SU-DHL-6 (cell line): ENCODE measurements around the gene HSPA5.
"Not testable (repeated sequence)": the region's sequence is repeated elsewhere in the genome, so short reads cannot be mapped to it uniquely, and the experiment has no call there.

Source experiments
- H2AFZ ChIP-seq: fragments of 200-600 bp; sonication (generic); 2 replicates; pipeline ENCODE4 v1.6.1; 2014; ENCODE audit warnings: low read depth, mild to moderate bottlenecking, moderate library complexity, mixed read lengths, antibody characterized with exemption, low read length; ENCODE audit not compliant: severe bottlenecking
- H3F3A ChIP-seq: fragments of 200-600 bp; shearing (Covaris generic); 2 replicates; pipeline ENCODE4 v1.6.0; 2016; ENCODE audit warnings: antibody characterized with exemption, mild to moderate bottlenecking; ENCODE audit not compliant: insufficient read depth
- H3K27ac ChIP-seq: fragments of 200-600 bp; sonication (generic); 2 replicates; pipeline ENCODE4 v1.5.1; 2016; ENCODE audit warnings: low read depth, mild to moderate bottlenecking, low read length, moderate library complexity, mixed read lengths
- H3K27me3 ChIP-seq: fragments of 200-600 bp; sonication (generic), shearing (Covaris generic); 2 replicates; pipeline ENCODE4 v1.6.0; 2014; ENCODE audit warnings: mild to moderate bottlenecking, low read length
- H3K36me3 ChIP-seq: fragments of 200-600 bp; sonication (generic); 2 replicates; pipeline ENCODE4 v1.6.1; 2014; ENCODE audit warnings: mild to moderate bottlenecking, low read length, mixed read lengths
- H3K4me2 ChIP-seq: fragments of 300-600, 200-600 bp; shearing (Covaris generic), sonication (generic); 2 replicates; pipeline ENCODE4 v1.6.0; 2014; ENCODE audit warnings: low read length, low read depth, mild to moderate bottlenecking; ENCODE audit not compliant: poor library complexity, severe bottlenecking
- H3K4me3 ChIP-seq: fragments of 200-600 bp; sonication (generic); 2 replicates; pipeline ENCODE4 v1.5.1; 2014; ENCODE audit warnings: antibody characterized with exemption, low read length, mild to moderate bottlenecking, mixed read lengths; ENCODE audit not compliant: insufficient read depth, poor library complexity, severe bottlenecking
- H3K79me2 ChIP-seq: fragments of 200-600 bp; sonication (generic); 2 replicates; pipeline ENCODE4 v1.6.1; 2014; ENCODE audit warnings: mild to moderate bottlenecking, low read length, moderate library complexity; ENCODE audit not compliant: insufficient read depth
- H3K9ac ChIP-seq: fragments of 200-600 bp; sonication (generic); 2 replicates; pipeline ENCODE4 v1.7.0; 2014; ENCODE audit warnings: mild to moderate bottlenecking, low read length
- H3K9me2 ChIP-seq: fragments of 200-600 bp; sonication (generic); replicated peaks from 2 replicates; pipeline ENCODE4 v1.6.1; 2014; ENCODE audit warnings: low read length; ENCODE audit not compliant: insufficient read depth
- H3K9me3 ChIP-seq: fragments of 200-600 bp; sonication (generic); 2 replicates; pipeline ENCODE4 v1.6.1; 2014; ENCODE audit warnings: low read length, mixed read lengths; ENCODE audit not compliant: insufficient read depth
- H4K20me1 ChIP-seq: fragments of 200-600 bp; sonication (generic); 2 replicates; pipeline ENCODE4 v1.6.1; 2014; ENCODE audit warnings: low read depth, mild to moderate bottlenecking, antibody characterized with exemption, low read length, moderate library complexity, mixed read lengths
- EZH2phosphoT487 ChIP-seq: fragments of 200-600 bp; sonication (generic), shearing (Covaris generic); conservative IDR thresholded peaks from 2 replicates; pipeline ENCODE4 v1.6.1; 2018; ENCODE audit warnings: mild to moderate bottlenecking, antibody characterized with exemption, low read length, moderate library complexity, mixed read lengths
- TF ChIP-seq, protein P1 (sequence below): fragments of 200-600 bp; sonication (generic); IDR thresholded peaks from one replicate; pipeline ENCODE4 v1.5.1; 2017; ENCODE audit warnings: antibody characterized with exemption, mild to moderate bottlenecking, low read length, moderate library complexity; ENCODE audit not compliant: insufficient read depth, poor library complexity, severe bottlenecking

HSPA5 gene

DNA sequence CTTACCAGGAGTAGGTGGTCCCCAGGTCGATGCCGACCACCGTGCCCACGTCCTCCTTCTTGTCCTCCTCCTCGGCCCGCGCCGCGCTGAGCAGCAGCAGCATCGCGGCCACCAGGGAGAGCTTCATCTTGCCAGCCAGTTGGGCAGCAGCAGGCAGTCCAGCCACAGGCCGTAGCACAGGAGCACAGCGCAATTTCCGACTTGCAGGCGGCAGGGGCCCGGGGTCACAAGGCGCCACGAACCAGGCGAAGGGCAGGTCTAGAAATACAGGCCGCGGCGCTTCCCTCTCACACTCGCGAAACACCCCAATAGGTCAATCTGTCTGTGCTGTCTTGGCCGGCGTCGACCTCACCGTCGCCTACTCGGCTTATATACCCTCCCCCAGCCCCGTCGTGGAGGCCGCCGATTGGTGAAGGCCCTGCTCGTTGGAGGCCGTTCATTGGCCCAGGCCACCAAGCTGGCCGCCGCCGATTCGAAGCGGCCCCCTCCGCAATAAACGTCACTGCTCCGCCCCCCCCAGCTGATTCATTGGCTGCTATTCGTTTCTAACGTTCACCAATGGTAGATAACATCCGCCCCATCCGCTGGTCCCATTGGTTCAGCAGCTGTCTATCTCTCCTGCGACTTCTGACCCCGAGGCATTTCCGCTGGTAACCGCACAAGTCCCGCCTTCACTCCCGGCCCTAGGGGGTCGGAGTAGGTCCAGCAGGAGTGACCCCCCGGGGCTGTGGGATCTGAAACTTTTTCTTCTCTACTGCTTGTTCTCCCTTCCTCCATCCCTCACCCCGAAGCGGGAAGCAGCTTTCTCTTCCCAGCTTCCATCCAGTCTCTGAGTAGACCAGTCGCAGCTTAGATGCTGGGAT, at the start of gene HSPA5:
Gene HSPA5 (minus strand): TSS at position 344 of the 863 bp plus-strand sequence. CDS start 217 bp downstream, at position 127.
- peak within 1 kb of the TSS; percentile 93 for H3K4me2 ChIP-seq
- H2AFZ ChIP-seq = peak within 1 kb of the TSS; percentile 43
- peaks cover 42% of the 10 kb centered on the region for H3F3A ChIP-seq
- peaks cover 42% of the 10 kb centered on the region for H3K79me2 ChIP-seq
- H3K27ac ChIP-seq = peak within 1 kb of the TSS; percentile 60
- H3K36me3 ChIP-seq = peaks cover 28% of the 10 kb centered on the region
- H3K27me3 ChIP-seq = no peaks in the 10 kb centered on the region
- H3K4me3 ChIP-seq = peak within 1 kb of the TSS; percentile 80
- no peaks in the 10 kb centered on the region for H3K9me2 ChIP-seq
- H4K20me1 ChIP-seq = peaks cover 22% of the 10 kb centered on the region; the same call in 1 of the 2 replicates
- TF ChIP-seq, protein P1, sequence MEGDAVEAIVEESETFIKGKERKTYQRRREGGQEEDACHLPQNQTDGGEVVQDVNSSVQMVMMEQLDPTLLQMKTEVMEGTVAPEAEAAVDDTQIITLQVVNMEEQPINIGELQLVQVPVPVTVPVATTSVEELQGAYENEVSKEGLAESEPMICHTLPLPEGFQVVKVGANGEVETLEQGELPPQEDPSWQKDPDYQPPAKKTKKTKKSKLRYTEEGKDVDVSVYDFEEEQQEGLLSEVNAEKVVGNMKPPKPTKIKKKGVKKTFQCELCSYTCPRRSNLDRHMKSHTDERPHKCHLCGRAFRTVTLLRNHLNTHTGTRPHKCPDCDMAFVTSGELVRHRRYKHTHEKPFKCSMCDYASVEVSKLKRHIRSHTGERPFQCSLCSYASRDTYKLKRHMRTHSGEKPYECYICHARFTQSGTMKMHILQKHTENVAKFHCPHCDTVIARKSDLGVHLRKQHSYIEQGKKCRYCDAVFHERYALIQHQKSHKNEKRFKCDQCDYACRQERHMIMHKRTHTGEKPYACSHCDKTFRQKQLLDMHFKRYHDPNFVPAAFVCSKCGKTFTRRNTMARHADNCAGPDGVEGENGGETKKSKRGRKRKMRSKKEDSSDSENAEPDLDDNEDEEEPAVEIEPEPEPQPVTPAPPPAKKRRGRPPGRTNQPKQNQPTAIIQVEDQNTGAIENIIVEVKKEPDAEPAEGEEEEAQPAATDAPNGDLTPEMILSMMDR = no peak
- TF ChIP-seq EZH2phosphoT487 = no peak
- H3K9ac ChIP-seq = peak within 1 kb of the TSS; percentile 91
- H3K9me3 ChIP-seq = no peaks in the 10 kb centered on the region

GRCh38 chr9:125286935-125287433, 45.8 kb upstream of the HSPA5 start:
- H3K27ac ChIP-seq, H4K20me1 ChIP-seq, H3F3A ChIP-seq, H3K9me3 ChIP-seq, H3K9me2 ChIP-seq, H3K4me2 ChIP-seq, H3K27me3 ChIP-seq, H3K9ac ChIP-seq, H3K4me3 ChIP-seq, H2AFZ ChIP-seq, H3K36me3 ChIP-seq: not testable (repeated sequence)
- H3K79me2 ChIP-seq = peaks cover 62% of the 10 kb centered on the region

DNA sequence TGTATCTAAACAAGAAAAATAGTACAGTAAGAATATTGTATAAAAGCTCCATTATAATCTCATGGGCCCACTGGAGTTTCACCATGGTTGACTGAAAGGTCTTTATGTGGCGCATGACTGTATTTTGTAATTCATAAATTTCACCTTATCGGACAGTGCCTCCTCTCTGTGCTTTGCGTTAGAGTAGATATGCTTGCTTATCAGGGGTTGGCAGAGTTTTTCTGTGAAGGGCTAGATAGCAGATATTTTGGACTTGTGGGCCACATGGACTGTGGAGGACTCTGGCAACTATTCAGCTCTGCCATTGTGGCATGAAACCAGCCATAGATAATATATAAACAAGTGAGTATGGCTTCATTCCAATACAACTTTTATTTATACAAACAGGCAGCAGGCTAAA, 43.7 kb upstream of the HSPA5 start:
- H4K20me1 ChIP-seq = no peaks in the 10 kb centered on the region
- no peak overlapping the region for H3K9ac ChIP-seq
- H3K9me3 ChIP-seq = no peaks in the 10 kb centered on the region
- H3K79me2 ChIP-seq = peaks cover 69% of the 10 kb centered on the region
- no peaks in the 10 kb centered on the region for H3K9me2 ChIP-seq
- H3K4me3 ChIP-seq = no peak overlapping the region
- H3K36me3 ChIP-seq = no peaks in the 10 kb centered on the region
- H3K27ac ChIP-seq = no peak overlapping the region
- H3K27me3 ChIP-seq = no peaks in the 10 kb centered on the region
- no peak overlapping the region for H2AFZ ChIP-seq
- H3K4me2 ChIP-seq = no peak overlapping the region
- no peaks in the 10 kb centered on the region for H3F3A ChIP-seq
- TF ChIP-seq, protein P1 = no peak
- no peak for TF ChIP-seq EZH2phosphoT487

GRCh38 chr9:125280945-125281344, 39.8 kb upstream of the HSPA5 start:
- no peak for TF ChIP-seq EZH2phosphoT487
- TF ChIP-seq, protein P1 = no peak
- Histone ChIP-seq H3K9me3 (no peaks in the 10 kb centered on the region), H3K36me3 (no peaks in the 10 kb centered on the region), H3K4me2 (no peak overlapping the region), H3K9ac (no peak overlapping the region), H3F3A (no peaks in the 10 kb centered on the region), H4K20me1 (no peaks in the 10 kb centered on the region), H3K79me2 (peaks cover 80% of the 10 kb centered on the region), H3K27ac (no peak overlapping the region), H2AFZ (no peak overlapping the region), H3K4me3 (no peak overlapping the region), H3K9me2 (no peaks in the 10 kb centered on the region), H3K27me3 (no peaks in the 10 kb centered on the region)
